ENCODE measurements around the gene NRXN2. TPM values are rescaled to one million over a fixed set of nuclear protein-coding genes. Genes with fewer than 3 reads are reported as not detected.
"Not testable (repeated sequence)": the region's sequence is repeated elsewhere in the genome, so short reads cannot be mapped to it uniquely, and the experiment has no call there.

The NRXN2 gene
- total RNA-seq, 1 donor from 2014 or later = 0.14 TPM

DNA sequence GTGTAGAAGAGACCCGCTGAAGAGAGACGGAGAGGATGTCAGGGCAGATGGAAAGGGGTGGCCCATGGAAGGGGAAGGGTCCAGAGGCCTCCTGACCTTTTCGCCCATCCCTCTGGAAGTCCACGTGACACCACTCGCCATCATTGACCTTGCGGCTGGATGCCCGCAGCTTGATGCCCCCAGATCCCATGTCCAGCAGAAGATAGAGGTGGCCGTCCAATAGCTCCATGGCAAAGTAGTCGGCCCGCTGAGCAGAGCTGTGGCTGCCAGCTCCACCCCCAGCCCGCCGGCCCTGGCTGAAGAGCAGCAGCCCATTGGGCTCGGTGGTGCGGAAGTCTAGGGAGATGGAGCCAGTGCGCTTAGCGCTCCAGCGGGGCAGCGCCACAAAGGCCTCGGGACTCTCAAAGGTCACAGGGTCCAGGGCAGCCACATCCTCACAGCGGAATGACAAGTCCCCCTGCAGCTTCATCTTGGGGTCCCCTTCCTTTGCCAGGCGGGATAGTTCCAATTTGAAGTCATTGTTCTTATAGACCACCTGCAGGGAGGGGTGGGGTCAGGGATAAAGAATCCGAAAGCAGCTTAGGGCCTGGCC lies 55.7 kb downstream of the NRXN2 start:
- H4K20me1 ChIP-seq (ENCODE audit: insufficient read depth, low read length) = no peaks in the 10 kb centered on the region
- H3K4me3 ChIP-seq (ENCODE audit: insufficient read depth, low read depth, low read length) = no peak overlapping the region
- no peak overlapping the region for H3K4me2 ChIP-seq (ENCODE audit: low read length)
- H3K79me2 ChIP-seq (ENCODE audit: insufficient read depth, low read length) = no peaks in the 10 kb centered on the region
- Mint-ChIP-seq H3K36me3 (ENCODE audit: low read depth, unreplicated experiment) (no peaks in the 10 kb centered on the region), H3K4me1 (ENCODE audit: low read depth, unreplicated experiment) (no peaks in the 10 kb centered on the region), H3K27me3 (ENCODE audit: low read depth, unreplicated experiment) (peaks cover 51% of the 10 kb centered on the region), H3K9me3 (ENCODE audit: unreplicated experiment) (peaks cover 6% of the 10 kb centered on the region), H3K27ac (ENCODE audit: unreplicated experiment) (no peak overlapping the region), H3K4me3 (ENCODE audit: unreplicated experiment) (no peak overlapping the region)
- H2AFZ ChIP-seq (ENCODE audit: low read depth, low read length) = no peak overlapping the region
- no peak overlapping the region for H3K27ac ChIP-seq (ENCODE audit: low read depth, low read length)
- H3K9me3 ChIP-seq (ENCODE audit: insufficient read depth, low read depth, low read length) = no peaks in the 10 kb centered on the region
- peaks cover 6% of the 10 kb centered on the region for H3K27me3 ChIP-seq (ENCODE audit: insufficient read depth, low read length)
- DNase-seq (ENCODE audit: low read depth) = no peak
- FAIRE-seq = no peak
- H3K9ac ChIP-seq (ENCODE audit: low read length) = no peak overlapping the region
- TF ChIP-seq, protein P1, sequence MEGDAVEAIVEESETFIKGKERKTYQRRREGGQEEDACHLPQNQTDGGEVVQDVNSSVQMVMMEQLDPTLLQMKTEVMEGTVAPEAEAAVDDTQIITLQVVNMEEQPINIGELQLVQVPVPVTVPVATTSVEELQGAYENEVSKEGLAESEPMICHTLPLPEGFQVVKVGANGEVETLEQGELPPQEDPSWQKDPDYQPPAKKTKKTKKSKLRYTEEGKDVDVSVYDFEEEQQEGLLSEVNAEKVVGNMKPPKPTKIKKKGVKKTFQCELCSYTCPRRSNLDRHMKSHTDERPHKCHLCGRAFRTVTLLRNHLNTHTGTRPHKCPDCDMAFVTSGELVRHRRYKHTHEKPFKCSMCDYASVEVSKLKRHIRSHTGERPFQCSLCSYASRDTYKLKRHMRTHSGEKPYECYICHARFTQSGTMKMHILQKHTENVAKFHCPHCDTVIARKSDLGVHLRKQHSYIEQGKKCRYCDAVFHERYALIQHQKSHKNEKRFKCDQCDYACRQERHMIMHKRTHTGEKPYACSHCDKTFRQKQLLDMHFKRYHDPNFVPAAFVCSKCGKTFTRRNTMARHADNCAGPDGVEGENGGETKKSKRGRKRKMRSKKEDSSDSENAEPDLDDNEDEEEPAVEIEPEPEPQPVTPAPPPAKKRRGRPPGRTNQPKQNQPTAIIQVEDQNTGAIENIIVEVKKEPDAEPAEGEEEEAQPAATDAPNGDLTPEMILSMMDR (IDR thresholded peaks at IDR 0.05; ENCODE audit: insufficient read depth, low read depth, low read length) = no peak
- TF ChIP-seq EZH2 (IDR thresholded peaks at IDR 0.05; ENCODE audit: insufficient read depth, low read length) = no peak
- no peaks in the 10 kb centered on the region for H3K4me1 ChIP-seq (ENCODE audit: insufficient read depth, low read length)
- no peaks in the 10 kb centered on the region for H3K36me3 ChIP-seq (ENCODE audit: insufficient read depth, low read length)

DNA sequence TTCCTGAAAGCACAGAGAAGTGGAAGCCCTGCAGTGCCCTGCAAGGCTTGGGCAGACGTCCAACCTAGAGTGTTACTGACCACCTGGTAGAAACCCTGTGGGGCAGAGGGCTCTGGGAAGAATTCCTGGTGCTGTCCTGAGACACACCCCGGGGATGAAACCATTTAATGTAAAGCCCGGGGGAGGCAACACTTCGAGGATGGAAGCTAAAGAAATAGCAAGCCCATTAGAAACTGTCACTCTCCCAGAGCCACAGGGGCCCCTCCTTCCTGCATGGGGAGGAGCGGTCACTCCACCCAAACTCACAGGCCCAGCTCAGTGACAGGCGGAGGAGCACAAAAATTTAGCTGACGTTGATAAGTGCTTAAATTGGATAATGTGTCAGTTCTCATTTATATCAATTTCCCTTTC lies 57.6 kb downstream of the NRXN2 start:
- Histone ChIP-seq H3K9ac (ENCODE audit: low read length) (no peak overlapping the region), H3K27ac (ENCODE audit: low read depth, low read length) (no peak overlapping the region), H3K79me2 (ENCODE audit: insufficient read depth, low read length) (no peaks in the 10 kb centered on the region), H3K36me3 (ENCODE audit: insufficient read depth, low read length) (no peaks in the 10 kb centered on the region), H3K4me2 (ENCODE audit: low read length) (no peak overlapping the region), H2AFZ (ENCODE audit: low read depth, low read length) (no peak overlapping the region), H3K4me1 (ENCODE audit: insufficient read depth, low read length) (peaks cover 10% of the 10 kb centered on the region), H3K9me3 (ENCODE audit: insufficient read depth, low read depth, low read length) (no peaks in the 10 kb centered on the region), H3K27me3 (ENCODE audit: insufficient read depth, low read length) (no peaks in the 10 kb centered on the region), H4K20me1 (ENCODE audit: insufficient read depth, low read length) (no peaks in the 10 kb centered on the region), H3K4me3 (ENCODE audit: insufficient read depth, low read depth, low read length) (no peak overlapping the region)
- Mint-ChIP-seq H3K4me1 (ENCODE audit: low read depth, unreplicated experiment) (peaks cover under 1% of the 10 kb centered on the region), H3K9me3 (ENCODE audit: unreplicated experiment) (peaks cover 4% of the 10 kb centered on the region), H3K36me3 (ENCODE audit: low read depth, unreplicated experiment) (no peaks in the 10 kb centered on the region), H3K27me3 (ENCODE audit: low read depth, unreplicated experiment) (peaks cover 38% of the 10 kb centered on the region), H3K4me3 (ENCODE audit: unreplicated experiment) (no peak overlapping the region), H3K27ac (ENCODE audit: unreplicated experiment) (no peak overlapping the region)
- TF ChIP-seq, protein P1 (IDR thresholded peaks at IDR 0.05; ENCODE audit: insufficient read depth, low read depth, low read length) = no peak
- no peak for TF ChIP-seq EZH2 (IDR thresholded peaks at IDR 0.05; ENCODE audit: insufficient read depth, low read length)
- DNase-seq (ENCODE audit: low read depth) = no peak
- no peak for FAIRE-seq

DNA sequence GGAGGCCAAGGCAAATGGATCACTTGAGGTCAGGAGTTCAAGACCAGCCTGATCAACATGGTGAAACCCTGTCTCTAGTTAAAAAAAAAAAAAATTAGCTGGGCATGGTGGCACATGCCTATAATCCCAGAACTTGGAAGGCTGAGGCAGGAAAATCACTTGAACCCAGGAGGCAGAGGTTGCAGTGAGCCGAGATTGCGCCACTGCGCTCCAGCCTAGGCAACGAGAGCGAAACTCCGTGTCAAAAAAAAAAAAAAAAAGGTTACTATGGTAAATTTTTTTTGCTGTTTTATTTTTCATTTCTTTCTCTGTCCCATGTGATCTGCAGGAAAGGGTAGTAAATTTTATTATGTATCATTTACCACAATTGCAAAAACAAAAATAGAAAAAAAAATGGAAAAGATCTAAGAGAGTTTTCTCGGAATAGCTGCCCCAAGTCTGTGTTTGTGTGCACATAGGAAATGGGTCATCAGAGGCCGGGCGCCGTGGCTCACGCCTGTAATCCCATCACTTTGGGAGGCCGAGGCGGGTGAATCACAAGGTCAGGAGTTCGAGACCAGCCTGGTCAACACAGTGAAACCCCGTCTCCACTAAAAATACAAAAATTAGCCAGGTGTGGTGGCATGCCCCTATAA lies 58.6 kb downstream of the NRXN2 start:
- H3K9ac ChIP-seq (ENCODE audit: low read length); H3K4me2 ChIP-seq (ENCODE audit: low read length); FAIRE-seq; H3K79me2 ChIP-seq (ENCODE audit: insufficient read depth, low read length); H4K20me1 ChIP-seq (ENCODE audit: insufficient read depth, low read length); H3K36me3 ChIP-seq (ENCODE audit: insufficient read depth, low read length); H3K27ac ChIP-seq (ENCODE audit: low read depth, low read length); H3K27me3 ChIP-seq (ENCODE audit: insufficient read depth, low read length); H3K9me3 Mint-ChIP-seq (ENCODE audit: unreplicated experiment); DNase-seq (ENCODE audit: low read depth); H3K36me3 Mint-ChIP-seq (ENCODE audit: low read depth, unreplicated experiment); H3K27ac Mint-ChIP-seq (ENCODE audit: unreplicated experiment); H3K4me1 Mint-ChIP-seq (ENCODE audit: low read depth, unreplicated experiment); H3K4me3 ChIP-seq (ENCODE audit: insufficient read depth, low read depth, low read length); H3K9me3 ChIP-seq (ENCODE audit: insufficient read depth, low read depth, low read length); H2AFZ ChIP-seq (ENCODE audit: low read depth, low read length); H3K4me3 Mint-ChIP-seq (ENCODE audit: unreplicated experiment): not testable (repeated sequence)
- H3K27me3 Mint-ChIP-seq (ENCODE audit: low read depth, unreplicated experiment) = peaks cover 29% of the 10 kb centered on the region
- H3K4me1 ChIP-seq (ENCODE audit: insufficient read depth, low read length) = peaks cover 21% of the 10 kb centered on the region

Data from astrocyte (in vitro differentiated cells and primary cell).